ENCODE measurements around the gene HECTD4. TPM values are rescaled to one million over a fixed set of nuclear protein-coding genes. Genes with fewer than 3 reads are reported as not detected.

Gene HECTD4
- polyA plus RNA-seq, 1 donor from 2014 or later, result 15.8 TPM

DNA sequence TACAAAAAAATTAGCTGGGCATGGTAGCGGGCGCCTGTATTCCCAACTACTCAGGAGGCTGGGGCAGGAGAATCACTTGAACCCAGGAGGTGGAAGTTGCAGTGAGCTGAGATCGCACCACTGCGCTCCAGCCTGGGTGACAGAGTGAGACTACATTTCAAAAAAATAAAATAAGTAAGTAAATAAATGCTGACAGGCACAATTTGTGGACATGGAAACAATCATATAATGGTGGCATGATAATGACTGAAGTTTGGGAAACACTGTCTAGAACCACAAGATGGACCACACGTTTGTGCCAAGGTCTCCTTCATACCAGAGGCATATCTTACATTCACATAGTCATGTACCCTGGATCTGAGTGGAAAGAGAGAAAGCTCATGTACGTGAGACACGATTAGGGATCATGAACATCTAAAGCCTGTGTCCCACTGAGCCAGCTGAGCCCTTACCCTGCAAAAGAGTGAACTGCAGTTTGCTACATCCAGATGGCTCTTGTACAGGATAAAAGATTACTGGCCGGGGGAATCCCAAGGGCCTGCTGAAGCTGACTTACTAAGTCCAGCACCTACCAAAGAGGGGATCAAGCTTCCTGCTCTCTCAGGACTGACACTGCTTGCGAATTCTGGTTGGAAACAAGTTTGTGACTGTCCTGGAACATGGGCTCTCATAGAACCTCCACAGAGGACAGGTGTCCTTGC, 194.0 kb downstream of the HECTD4 start:
- no peak overlapping the region for H3K4me2 ChIP-seq (ENCODE audit: low read length)
- TF ChIP-seq EP300 (conservative IDR thresholded peaks at IDR 0.05; ENCODE audit: poor library complexity, severe bottlenecking) (no peak), TAF1 (IDR thresholded peaks at IDR 0.05; ENCODE audit: low read depth) (no peak), SMC3 (conservative IDR thresholded peaks at IDR 0.05; ENCODE audit: poor library complexity) (no peak), MXI1 (conservative IDR thresholded peaks at IDR 0.05; ENCODE audit: poor library complexity, severe bottlenecking) (no peak), RAD21 (conservative IDR thresholded peaks at IDR 0.05) (no peak), EZH2 (IDR thresholded peaks at IDR 0.05; ENCODE audit: borderline replicate concordance, insufficient read depth, low read length, poor library complexity, severe bottlenecking) (no peak), POLR2AphosphoS5 (IDR thresholded peaks at IDR 0.05) (no peak)
- TF ChIP-seq, protein P1, sequence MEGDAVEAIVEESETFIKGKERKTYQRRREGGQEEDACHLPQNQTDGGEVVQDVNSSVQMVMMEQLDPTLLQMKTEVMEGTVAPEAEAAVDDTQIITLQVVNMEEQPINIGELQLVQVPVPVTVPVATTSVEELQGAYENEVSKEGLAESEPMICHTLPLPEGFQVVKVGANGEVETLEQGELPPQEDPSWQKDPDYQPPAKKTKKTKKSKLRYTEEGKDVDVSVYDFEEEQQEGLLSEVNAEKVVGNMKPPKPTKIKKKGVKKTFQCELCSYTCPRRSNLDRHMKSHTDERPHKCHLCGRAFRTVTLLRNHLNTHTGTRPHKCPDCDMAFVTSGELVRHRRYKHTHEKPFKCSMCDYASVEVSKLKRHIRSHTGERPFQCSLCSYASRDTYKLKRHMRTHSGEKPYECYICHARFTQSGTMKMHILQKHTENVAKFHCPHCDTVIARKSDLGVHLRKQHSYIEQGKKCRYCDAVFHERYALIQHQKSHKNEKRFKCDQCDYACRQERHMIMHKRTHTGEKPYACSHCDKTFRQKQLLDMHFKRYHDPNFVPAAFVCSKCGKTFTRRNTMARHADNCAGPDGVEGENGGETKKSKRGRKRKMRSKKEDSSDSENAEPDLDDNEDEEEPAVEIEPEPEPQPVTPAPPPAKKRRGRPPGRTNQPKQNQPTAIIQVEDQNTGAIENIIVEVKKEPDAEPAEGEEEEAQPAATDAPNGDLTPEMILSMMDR (IDR thresholded peaks at IDR 0.05; ENCODE audit: poor library complexity, severe bottlenecking), result no peak
- TF ChIP-seq, protein P2, sequence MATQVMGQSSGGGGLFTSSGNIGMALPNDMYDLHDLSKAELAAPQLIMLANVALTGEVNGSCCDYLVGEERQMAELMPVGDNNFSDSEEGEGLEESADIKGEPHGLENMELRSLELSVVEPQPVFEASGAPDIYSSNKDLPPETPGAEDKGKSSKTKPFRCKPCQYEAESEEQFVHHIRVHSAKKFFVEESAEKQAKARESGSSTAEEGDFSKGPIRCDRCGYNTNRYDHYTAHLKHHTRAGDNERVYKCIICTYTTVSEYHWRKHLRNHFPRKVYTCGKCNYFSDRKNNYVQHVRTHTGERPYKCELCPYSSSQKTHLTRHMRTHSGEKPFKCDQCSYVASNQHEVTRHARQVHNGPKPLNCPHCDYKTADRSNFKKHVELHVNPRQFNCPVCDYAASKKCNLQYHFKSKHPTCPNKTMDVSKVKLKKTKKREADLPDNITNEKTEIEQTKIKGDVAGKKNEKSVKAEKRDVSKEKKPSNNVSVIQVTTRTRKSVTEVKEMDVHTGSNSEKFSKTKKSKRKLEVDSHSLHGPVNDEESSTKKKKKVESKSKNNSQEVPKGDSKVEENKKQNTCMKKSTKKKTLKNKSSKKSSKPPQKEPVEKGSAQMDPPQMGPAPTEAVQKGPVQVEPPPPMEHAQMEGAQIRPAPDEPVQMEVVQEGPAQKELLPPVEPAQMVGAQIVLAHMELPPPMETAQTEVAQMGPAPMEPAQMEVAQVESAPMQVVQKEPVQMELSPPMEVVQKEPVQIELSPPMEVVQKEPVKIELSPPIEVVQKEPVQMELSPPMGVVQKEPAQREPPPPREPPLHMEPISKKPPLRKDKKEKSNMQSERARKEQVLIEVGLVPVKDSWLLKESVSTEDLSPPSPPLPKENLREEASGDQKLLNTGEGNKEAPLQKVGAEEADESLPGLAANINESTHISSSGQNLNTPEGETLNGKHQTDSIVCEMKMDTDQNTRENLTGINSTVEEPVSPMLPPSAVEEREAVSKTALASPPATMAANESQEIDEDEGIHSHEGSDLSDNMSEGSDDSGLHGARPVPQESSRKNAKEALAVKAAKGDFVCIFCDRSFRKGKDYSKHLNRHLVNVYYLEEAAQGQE (IDR thresholded peaks at IDR 0.05; ENCODE audit: borderline replicate concordance), result no peak
- no peaks in the 10 kb centered on the region for H3F3A ChIP-seq (ENCODE audit: insufficient read depth, low read length, poor library complexity, severe bottlenecking)
- no peaks in the 10 kb centered on the region for H3K9me2 ChIP-seq (ENCODE audit: insufficient read depth, low read length)
- H2AFZ ChIP-seq (ENCODE audit: low read depth, low read length), result no peak overlapping the region
- H3K79me2 ChIP-seq (replicated peaks; ENCODE audit: insufficient read depth, low read length), result no peaks in the 10 kb centered on the region
- no peaks in the 10 kb centered on the region for H3K36me3 ChIP-seq (ENCODE audit: insufficient read depth, low read length)
- no peak overlapping the region for H3K4me3 ChIP-seq (ENCODE audit: low read length)
- H3K9me3 ChIP-seq (ENCODE audit: low read length), result no peaks in the 10 kb centered on the region
- no peaks in the 10 kb centered on the region for H4K20me1 ChIP-seq (ENCODE audit: insufficient read depth)
- no peak overlapping the region for H3K27ac ChIP-seq (ENCODE audit: low read length)
- no peak overlapping the region for H3K9ac ChIP-seq (ENCODE audit: low read length)
- no peaks in the 10 kb centered on the region for H3K27me3 ChIP-seq (ENCODE audit: insufficient read depth, low read depth, low read length)

GRCh38 chr12:112185093-112185923, 196.9 kb downstream of the HECTD4 start:
- Histone ChIP-seq H3K27me3 (ENCODE audit: insufficient read depth, low read depth, low read length) (no peaks in the 10 kb centered on the region), H3K9ac (ENCODE audit: low read length) (no peak overlapping the region), H3K27ac (ENCODE audit: low read length) (no peak overlapping the region), H2AFZ (ENCODE audit: low read depth, low read length) (no peak overlapping the region), H3K36me3 (ENCODE audit: insufficient read depth, low read length) (no peaks in the 10 kb centered on the region), H4K20me1 (ENCODE audit: insufficient read depth) (no peaks in the 10 kb centered on the region), H3K79me2 (replicated peaks; ENCODE audit: insufficient read depth, low read length) (no peaks in the 10 kb centered on the region), H3K4me3 (ENCODE audit: low read length) (no peak overlapping the region), H3F3A (ENCODE audit: insufficient read depth, low read length, poor library complexity, severe bottlenecking) (no peaks in the 10 kb centered on the region), H3K9me3 (ENCODE audit: low read length) (no peaks in the 10 kb centered on the region), H3K9me2 (ENCODE audit: insufficient read depth, low read length) (no peaks in the 10 kb centered on the region), H3K4me2 (ENCODE audit: low read length) (no peak overlapping the region)
- TF ChIP-seq RAD21 (conservative IDR thresholded peaks at IDR 0.05), result no peak

All from neural cell (in vitro differentiated cells).